H1 (cell line): ENCODE results near the gene OSBPL9. TPM values are rescaled to one million over a fixed set of nuclear protein-coding genes. Genes with fewer than 3 reads are reported as not detected.

Experiments
- CTCF ChIA-PET: fragments of 300-600 bp; sonication (Branson Sonifier 250); formaldehyde crosslinking; loops from one replicate; lab custom pipeline; 2021; ENCODE audit not compliant: partially characterized antibody; lab: Charles Lee
- POLR2A ChIA-PET: fragments of 300-600 bp; sonication (Branson Sonifier 250); formaldehyde crosslinking; loops from one replicate; lab custom pipeline; 2021; ENCODE audit warnings: inconsistent platforms; ENCODE audit not compliant: partially characterized antibody; lab: Charles Lee
- DNase-seq, 2 experiments: peaks; one replicate each; pipeline versions ENCODE4 v3.0.0 to v3.0.0-alpha.2; 2010 to 2022; ENCODE audit warnings: low spot score in 2 of 2, low read depth in 1 of 2, mixed read lengths in 1 of 2
- FAIRE-seq: peaks from 2 replicates; lab custom pipeline; 2011; peaks lifted over from hg19 to GRCh38; lab: Jason Lieb, UNC
- H2AFZ ChIP-seq: 2 replicates; pipeline ENCODE4 v1.8.1; 2012; ENCODE audit warnings: low read length, inconsistent platforms
- H2AK5ac ChIP-seq: 2 replicates; pipeline ENCODE4 v1.6.1; 2013; ENCODE audit warnings: low read depth, low read length
- H2BK120ac ChIP-seq: replicated peaks from 2 replicates; pipeline ENCODE3; 2013; ENCODE audit warnings: low read depth, low read length, inconsistent platforms
- H2BK12ac ChIP-seq: 2 replicates; pipeline ENCODE4 v1.6.1; 2013; ENCODE audit warnings: low read depth, low read length
- H2BK15ac ChIP-seq: 2 replicates; pipeline ENCODE4 v1.6.1; 2013; ENCODE audit warnings: low read length
- H2BK20ac ChIP-seq: 2 replicates; pipeline ENCODE4 v1.6.1; 2013; ENCODE audit warnings: low read length
- H2BK5ac ChIP-seq: 2 replicates; pipeline ENCODE4 v1.6.1; 2013; ENCODE audit warnings: low read depth, low read length
- H3K14ac ChIP-seq: 2 replicates; pipeline ENCODE4 v1.6.1; 2013; ENCODE audit warnings: inconsistent platforms; ENCODE audit not compliant: insufficient read length
- H3K18ac ChIP-seq: 2 replicates; pipeline ENCODE4 v1.6.1; 2013; ENCODE audit warnings: low read length; ENCODE audit errors: extremely low read depth
- H3K23ac ChIP-seq: 2 replicates; pipeline ENCODE4 v1.6.1; 2013; ENCODE audit warnings: inconsistent platforms; ENCODE audit not compliant: insufficient read length
- H3K23me2 ChIP-seq: 2 replicates; pipeline ENCODE4 v1.6.1; 2013; ENCODE audit warnings: low read depth, low read length
- H3K27ac ChIP-seq: 2 replicates; pipeline ENCODE4 v1.6.1; 2011; ENCODE audit warnings: low read depth, low read length, inconsistent platforms
- H3K27me3 ChIP-seq, 4 experiments: replicated peaks in 1 of 4; 1 replicate in 1 of 4; 2 replicates in 3 of 4; pipeline versions ENCODE4 v1.6.1 to v1.8.1; 2011 to 2013; ENCODE audit warnings: low read length in 3 of 4, mild to moderate bottlenecking in 3 of 4, inconsistent platforms in 2 of 4, mixed read lengths in 2 of 4, moderate library complexity in 1 of 4; ENCODE audit not compliant: control insufficient read depth in 3 of 4, insufficient read depth in 3 of 4; ENCODE audit errors: extremely low read depth in 1 of 4
- H3K36me3 ChIP-seq, 4 experiments: 2 replicates each; pipeline versions ENCODE4 v1.6.1 to v1.8.1; 2011 to 2013; ENCODE audit warnings: mild to moderate bottlenecking in 4 of 4, low read length in 3 of 4, moderate library complexity in 2 of 4, control low read depth in 1 of 4, inconsistent platforms in 1 of 4; ENCODE audit not compliant: insufficient read depth in 4 of 4, control insufficient read depth in 2 of 4
- H3K4ac ChIP-seq: replicated peaks from 2 replicates; pipeline ENCODE3; 2013; ENCODE audit warnings: low read length, low read depth, mixed read lengths, inconsistent platforms; ENCODE audit not compliant: insufficient read length
- H3K4me1 ChIP-seq, 4 experiments: replicated peaks in 1 of 4; 1 replicate in 1 of 4; 2 replicates in 3 of 4; pipeline versions ENCODE4 v1.6.1 to v1.8.1; 2011 to 2013; ENCODE audit warnings: low read length in 3 of 4, inconsistent platforms in 2 of 4, mixed read lengths in 1 of 4; ENCODE audit not compliant: insufficient read depth in 4 of 4, control insufficient read depth in 3 of 4
- H3K4me2 ChIP-seq, 2 experiments: 2 replicates each; pipeline versions ENCODE4 v1.6.1 to v1.8.1; 2011 to 2013; ENCODE audit warnings: low read depth in 2 of 2, low read length in 2 of 2, control low read depth in 1 of 2, inconsistent platforms in 1 of 2, mild to moderate bottlenecking in 1 of 2; ENCODE audit not compliant: insufficient read depth in 1 of 2
- H3K4me3 ChIP-seq, 4 experiments: fragments of 200-600, 300-600 bp in 1 of 4; sonication (generic), shearing (Covaris generic), sonication (Bioruptor Twin) in 1 of 4; 2 replicates each; pipeline versions ENCODE4 v1.5.1 to v1.8.1; 2011 to 2016; ENCODE audit warnings: low read length in 4 of 4, low read depth in 3 of 4, control low read depth in 2 of 4, inconsistent platforms in 2 of 4, mild to moderate bottlenecking in 2 of 4, mixed read lengths in 1 of 4, moderate library complexity in 1 of 4; ENCODE audit not compliant: insufficient read depth in 2 of 4; ENCODE audit errors: extremely low read depth in 1 of 4
- H3K56ac ChIP-seq: replicated peaks from 2 replicates; pipeline ENCODE3; 2013; ENCODE audit warnings: low read depth, mild to moderate bottlenecking, mixed read lengths, low read length, inconsistent platforms; ENCODE audit not compliant: insufficient read length
- H3K79me1 ChIP-seq: 2 replicates; pipeline ENCODE4 v1.6.1; 2013; ENCODE audit warnings: low read depth, low read length, control low read depth
- H3K79me2 ChIP-seq, 2 experiments: 2 replicates each; pipeline versions ENCODE4 v1.6.1 to v1.8.1; 2012 to 2013; ENCODE audit warnings: low read length in 2 of 2, mild to moderate bottlenecking in 2 of 2, inconsistent platforms in 1 of 2; ENCODE audit not compliant: insufficient read depth in 2 of 2, control insufficient read depth in 1 of 2
- H3K9ac ChIP-seq, 4 experiments: replicated peaks in 1 of 4; 1 replicate in 1 of 4; 2 replicates in 3 of 4; pipeline versions ENCODE4 v1.6.1 to v1.8.1; 2011 to 2013; ENCODE audit warnings: low read depth in 3 of 4, low read length in 3 of 4, control low read depth in 2 of 4, mild to moderate bottlenecking in 2 of 4, moderate library complexity in 2 of 4, inconsistent platforms in 1 of 4; ENCODE audit errors: extremely low read depth in 1 of 4
- H3K9me3 ChIP-seq, 2 experiments: 2 replicates each; pipeline versions ENCODE4 v1.6.1 to v1.8.1; 2012 to 2013; ENCODE audit warnings: mild to moderate bottlenecking in 2 of 2, moderate library complexity in 2 of 2, control low read depth in 1 of 2, inconsistent platforms in 1 of 2, low read depth in 1 of 2, low read length in 1 of 2, mixed read lengths in 1 of 2; ENCODE audit not compliant: insufficient read depth in 2 of 2
- H4K20me1 ChIP-seq, 2 experiments: replicated peaks in 1 of 2; 2 replicates each; pipeline versions ENCODE3 to v1.8.1; 2011 to 2013; ENCODE audit warnings: inconsistent platforms in 2 of 2, low read length in 2 of 2, mild to moderate bottlenecking in 1 of 2; ENCODE audit not compliant: insufficient read depth in 2 of 2, control insufficient read depth in 1 of 2
- H4K5ac ChIP-seq: 2 replicates; pipeline ENCODE4 v1.6.1; 2013; ENCODE audit warnings: low read length, low read depth, mixed read lengths, inconsistent platforms; ENCODE audit not compliant: insufficient read length
- H4K8ac ChIP-seq: 2 replicates; pipeline ENCODE4 v1.8.0; 2013; ENCODE audit warnings: mild to moderate bottlenecking, moderate library complexity, low read length, inconsistent platforms; ENCODE audit not compliant: insufficient read depth; ENCODE audit errors: extremely low read depth
- H4K91ac ChIP-seq: replicated peaks from 2 replicates; pipeline ENCODE3; 2013; ENCODE audit warnings: low read length, mixed read lengths, inconsistent platforms; ENCODE audit not compliant: insufficient read length
- ASH2L ChIP-seq: fragments of 200-600, 300-600 bp; sonication (generic); IDR thresholded peaks from one replicate; pipeline ENCODE4 v1.7.1; 2017; ENCODE audit warnings: low read length
- HDAC6 ChIP-seq: IDR thresholded peaks from one replicate; pipeline ENCODE4 v1.7.1; 2012; ENCODE audit warnings: low read depth, mild to moderate bottlenecking, inconsistent platforms, low read length, moderate library complexity
- JUN ChIP-seq: IDR thresholded peaks from 2 replicates; pipeline ENCODE4 v1.6.1; 2011; ENCODE audit warnings: low read depth, mild to moderate bottlenecking, improper control_type of control experiment, low read length
- MAX ChIP-seq: IDR thresholded peaks from 2 replicates; pipeline ENCODE4 v1.6.1; 2012; ENCODE audit warnings: inconsistent platforms
- RNF2 ChIP-seq: fragments of 200-900, 300-1000 bp; sonication (generic); IDR thresholded peaks from 2 replicates; pipeline ENCODE4 v1.7.1; 2016; ENCODE audit warnings: borderline replicate concordance, low read depth, mild to moderate bottlenecking, antibody characterized with exemption, low read length; ENCODE audit not compliant: poor library complexity, severe bottlenecking; ENCODE audit errors: missing control alignments
- SIN3A ChIP-seq, 2 experiments: IDR thresholded peaks in 1 of 2; conservative IDR thresholded peaks in 1 of 2; 2 replicates each; pipeline ENCODE4 v1.6.1; 2011 to 2012; ENCODE audit warnings: low read length in 2 of 2, improper control_type of control experiment in 1 of 2, low read depth in 1 of 2, mild to moderate bottlenecking in 1 of 2
- SP2 ChIP-seq: IDR thresholded peaks from 2 replicates; pipeline ENCODE4 v1.6.1; 2012; ENCODE audit warnings: mild to moderate bottlenecking, low read length, inconsistent platforms
- WGBS, 2 experiments: shearing (Covaris generic) in 1 of 2; methylation state at CpG; one replicate each; pipeline versions ENCODE4 v1.1.6 to v1.1.7; 2013 to 2015; ENCODE audit warnings: low lambda C conversion rate in 2 of 2, mixed read lengths in 2 of 2, inconsistent platforms in 1 of 2, low coverage in 1 of 2, missing lambda C conversion rate in 1 of 2; ENCODE audit not compliant: insufficient replicate concordance in 2 of 2, insufficient coverage in 1 of 2, insufficient read length in 1 of 2; ENCODE audit errors: extremely low coverage in 1 of 2, missing lambda C conversion rate in 1 of 2; 5-methylcytosine and 5-hydroxymethylcytosine counted together
- polyA plus RNA-seq, 7 experiments: library from polyadenylated mRNA; depleted of rRNA in 3 of 7; stranded (reverse) in 5 of 7; unstranded in 2 of 7; fragments of >200 nt in 5 of 7; fragments of 200-250 nt in 2 of 7; gene quantifications; 1 replicate in 5 of 7; 2 replicates in 1 of 7; 4 replicates in 1 of 7; pipeline versions ENCODE4 v1.2.1 to v1.2.3, GENCODE V29; 2011 to 2013; ENCODE audit warnings: missing spikeins in 2 of 7, mixed read lengths in 2 of 7
- total RNA-seq: library from RNA; stranded (reverse); fragmentation: NEBNext Ultra II Directional; extraction: Animal tissue kit (Norgen Biotek cat#: 25700); gene quantifications from 2 replicates; pipeline ENCODE4 v1.2.1, GENCODE V29; 2021

The OSBPL9 gene
- total and polyA plus RNA-seq, 2 of the 8 experiments (the other 6 are each of a cell fraction or from before 2014, with no cell fraction given) = 58.2 to 71.6 TPM

- H3K4ac ChIP-seq = no peak overlapping the region
- H3K27ac ChIP-seq = no peak overlapping the region
- no peak overlapping the region for H2BK12ac ChIP-seq
- no peak overlapping the region for H2BK5ac ChIP-seq
- no peaks in the 10 kb centered on the region for H3K79me2 ChIP-seq
- H3K56ac ChIP-seq = no peak overlapping the region
- H2BK20ac ChIP-seq = no peak overlapping the region
- DNase-seq (no peak), FAIRE-seq (no peak)
- H3K14ac ChIP-seq = no peak overlapping the region
- H3K23ac ChIP-seq = no peak overlapping the region
- ChIA-PET CTCF (no interaction called here), POLR2A (interaction anchor here (1.3 kb wide), 1 partner anchor 9 kb away, joined by 5 read pairs; no protein-coding TSS in a partner anchor)
- no peak overlapping the region for H2AK5ac ChIP-seq
- no peak overlapping the region for H3K4me3 ChIP-seq
- 93% methylated on average over 4 of the region's 4 CpGs; no CpG with 5 or more reads in 1 of the 2 experiments for WGBS, 2 experiments
- no peak overlapping the region for H4K8ac ChIP-seq
- no peaks in the 10 kb centered on the region for H4K20me1 ChIP-seq
- H2AFZ ChIP-seq = no peak overlapping the region
- H4K5ac ChIP-seq = no peak overlapping the region
- no peak overlapping the region for H2BK15ac ChIP-seq
- H4K91ac ChIP-seq = no peak overlapping the region
- H2BK120ac ChIP-seq = no peak overlapping the region
- H3K79me1 ChIP-seq = no peaks in the 10 kb centered on the region
- no peaks in the 10 kb centered on the region for H3K23me2 ChIP-seq
- H3K4me1 ChIP-seq = no peaks in the 10 kb centered on the region; a peak in 1 of 7 replicates
- no peaks in the 10 kb centered on the region for H3K27me3 ChIP-seq
- H3K36me3 ChIP-seq = no peaks in the 10 kb centered on the region
- H3K18ac ChIP-seq = no peak overlapping the region
- no peaks in the 10 kb centered on the region for H3K9me3 ChIP-seq
- H3K4me2 ChIP-seq = no peak overlapping the region
- H3K9ac ChIP-seq = no peak overlapping the region
- TF ChIP-seq ASH2L (no peak), HDAC6 (no peak), SP2 (no peak), JUN (no peak), MAX (no peak), SIN3A (conservative IDR thresholded peaks at IDR 0.05 in 1 of 2, IDR thresholded peaks at IDR 0.05 in 1 of 2; ENCODE audit: low read depth in 1 of 2, low read length in 2 of 2) (no peak), RNF2 (no peak)
Observed at GRCh38 chr1:51693419-51694155, 76.7 kb downstream of the OSBPL9 start.
